Measurements from ENCODE around the gene NOXA1. TPM values are rescaled to one million over a fixed set of nuclear protein-coding genes. Genes with fewer than 3 reads are reported as not detected.

Gene NOXA1
- polyA plus RNA-seq, 1 experiment: 0.32 TPM

GRCh38 chr9:137433349-137433915, 10.2 kb downstream of the NOXA1 start:
- Histone ChIP-seq H3K4me3 (ENCODE audit: low read depth, low read length) (no peak overlapping the region), H3K36me3 (ENCODE audit: control insufficient read depth, insufficient read depth, low read length) (no peaks in the 10 kb centered on the region), H3K27me3 (ENCODE audit: control insufficient read depth, insufficient read depth, low read length) (no peaks in the 10 kb centered on the region)
- no peak for DNase-seq (ENCODE audit: low read depth)
- no peak for TF ChIP-seq CTCF (IDR thresholded peaks at IDR 0.05; ENCODE audit: insufficient read depth, low read depth, low read length)
- CTCF ChIA-PET: interaction anchor here (1.1 to 2.3 kb wide), 3 partner anchors 10 to 146 kb away, joined by 3 to 12 read pairs (median 7); partner anchors contain the start of genes EXD3 and NOXA1
- POLR2A ChIA-PET: no interaction called here

GRCh38 chr9:137433916-137434431, 10.8 kb downstream of the NOXA1 start:
- no peak for DNase-seq (ENCODE audit: low read depth)
- H3K27me3 ChIP-seq (ENCODE audit: control insufficient read depth, insufficient read depth, low read length): no peaks in the 10 kb centered on the region
- CTCF ChIA-PET: interaction anchor here (1.1 to 2.3 kb wide), 3 partner anchors 10 to 146 kb away, joined by 3 to 12 read pairs (median 7); partner anchors contain the start of genes EXD3 and NOXA1
- POLR2A ChIA-PET: no interaction called here
- no peak overlapping the region for H3K4me3 ChIP-seq (ENCODE audit: low read depth, low read length)
- no peaks in the 10 kb centered on the region for H3K36me3 ChIP-seq (ENCODE audit: control insufficient read depth, insufficient read depth, low read length)
- no peak for TF ChIP-seq CTCF (IDR thresholded peaks at IDR 0.05; ENCODE audit: insufficient read depth, low read depth, low read length)

GRCh38 chr9:137434498-137435380, 11.5 kb downstream of the NOXA1 start:
- no peaks in the 10 kb centered on the region for H3K36me3 ChIP-seq (ENCODE audit: control insufficient read depth, insufficient read depth, low read length)
- TF ChIP-seq CTCF (IDR thresholded peaks at IDR 0.05; ENCODE audit: insufficient read depth, low read depth, low read length): no peak
- ChIA-PET POLR2A (no interaction called here), CTCF (interaction anchor here (1.1 to 2.3 kb wide), 4 partner anchors 9 to 147 kb away, joined by 3 to 12 read pairs (median 5); partner anchors contain the start of genes EXD3 and NOXA1)
- no peak for DNase-seq (ENCODE audit: low read depth)
- H3K4me3 ChIP-seq (ENCODE audit: low read depth, low read length): no peak overlapping the region
- no peaks in the 10 kb centered on the region for H3K27me3 ChIP-seq (ENCODE audit: control insufficient read depth, insufficient read depth, low read length)

- H3K36me3 ChIP-seq (ENCODE audit: control insufficient read depth, insufficient read depth, low read length): no peaks in the 10 kb centered on the region
- no peak overlapping the region for H3K4me3 ChIP-seq (ENCODE audit: low read depth, low read length)
- ChIA-PET POLR2A (no interaction called here), CTCF (interaction anchor here (1.1 to 1.5 kb wide), 4 partner anchors 8 to 133 kb away, joined by 3 to 4 read pairs (median 4); partner anchors contain the start of genes EXD3, NOXA1 and NRARP)
- no peaks in the 10 kb centered on the region for H3K27me3 ChIP-seq (ENCODE audit: control insufficient read depth, insufficient read depth, low read length)
- no peak for DNase-seq (ENCODE audit: low read depth)
- no peak for TF ChIP-seq CTCF (IDR thresholded peaks at IDR 0.05; ENCODE audit: insufficient read depth, low read depth, low read length)
Measured at GRCh38 chr9:137435381-137435891, 12.2 kb downstream of the NOXA1 start.

Data from BJ (cell line).